SK-N-MC (cell line): Measurements from ENCODE around the gene ASCC1.

Experiments used
- EZH2 ChIP-seq: fragments of 200-600 bp; sonication (generic); IDR thresholded peaks from one replicate; pipeline ENCODE4 v1.6.1; 2017; ENCODE audit warnings: antibody characterized with exemption
- POLR2AphosphoS5 ChIP-seq: IDR thresholded peaks from 2 replicates; pipeline ENCODE4 v1.6.1; 2012; ENCODE audit warnings: mild to moderate bottlenecking, low read depth, low read length, borderline replicate concordance

DNA sequence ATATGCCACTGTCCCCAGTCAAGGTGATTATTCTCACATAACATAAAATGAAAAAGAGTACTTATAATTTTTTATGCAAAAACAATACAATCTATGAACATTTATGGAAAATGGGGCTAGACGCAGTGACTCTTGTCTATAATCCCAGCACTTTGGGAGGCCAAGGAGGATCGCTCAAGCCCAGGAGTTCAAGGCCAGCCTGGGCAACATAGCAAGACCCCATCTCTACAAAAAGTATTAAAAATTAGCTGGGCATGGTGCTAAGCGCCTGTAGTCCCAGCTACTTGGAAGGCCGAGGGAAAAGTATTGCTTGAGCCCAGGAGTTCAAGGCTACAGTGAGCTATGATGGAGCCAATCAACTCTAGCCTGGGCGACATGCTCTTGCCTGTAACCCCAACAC lies 14.8 kb downstream of the ASCC1 start:
- TF ChIP-seq POLR2AphosphoS5 (no peak), EZH2 (no peak)
